Left hindlimb (tissue), 1 donor: ENCODE measurements around the gene TNS4.

Experiments
- DNase-seq: peaks from one replicate; pipeline ENCODE4 v3.0.0-alpha.2; 2018

The TNS4 gene

GRCh38 chr17:40431231-40431602 is 70.2 kb downstream of the TNS4 start:
- no peak for DNase-seq

DNA sequence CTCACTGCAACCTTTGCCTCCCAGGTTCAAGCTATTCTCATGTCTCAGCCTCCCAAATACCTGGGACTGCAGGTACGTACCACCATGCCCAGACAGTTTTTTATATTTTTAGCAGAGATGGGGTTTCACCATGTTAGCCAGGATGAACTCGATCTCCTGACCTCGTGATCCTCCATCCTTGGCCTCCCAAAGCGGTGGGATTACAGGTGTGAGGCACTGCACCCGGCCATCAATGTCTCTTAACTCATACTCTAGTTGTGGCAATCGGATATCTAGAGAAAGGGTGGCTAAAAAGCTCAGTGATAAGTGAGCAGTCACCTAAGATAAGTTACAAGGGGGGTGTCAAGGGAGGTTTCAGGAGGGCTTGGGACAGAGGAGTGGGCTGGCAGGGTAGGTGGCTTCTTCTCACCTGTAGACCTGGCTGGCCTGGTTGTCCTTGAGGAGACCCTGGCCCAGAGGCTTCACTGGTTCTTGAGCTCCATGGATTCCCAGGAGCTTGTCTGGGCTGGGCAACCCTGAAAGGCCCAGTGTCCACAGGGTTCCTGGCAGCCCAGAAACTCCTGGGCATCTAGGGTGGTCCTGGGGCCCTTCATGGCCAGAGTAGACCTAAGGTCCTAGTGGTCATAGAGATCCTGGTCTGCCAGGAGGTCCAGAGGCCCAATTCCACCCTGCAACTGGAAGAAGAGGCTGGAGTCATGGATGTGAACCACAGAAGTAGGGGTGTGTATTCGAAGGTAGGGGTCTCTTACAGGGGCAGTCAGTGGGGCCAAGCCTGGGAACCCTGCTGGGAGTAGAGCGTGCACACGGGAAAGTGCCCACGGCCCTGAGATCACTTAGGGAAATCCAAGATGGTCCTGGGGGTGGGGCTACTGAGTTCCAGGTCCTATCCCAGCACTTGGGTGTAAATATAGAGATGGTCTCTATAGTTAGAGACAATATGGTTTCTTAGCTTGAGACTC is 70.9 kb downstream of the TNS4 start:
- DNase-seq: no peak

- no peak for DNase-seq
Measured at GRCh38 chr17:40427002-40427491, 74.4 kb downstream of the TNS4 start.
